Endothelial cell (in vitro differentiated cells): Measurements from ENCODE around the gene SYT10. TPM values are rescaled to one million over a fixed set of nuclear protein-coding genes. Genes with fewer than 3 reads are reported as not detected.
"Not testable (repeated sequence)": the region's sequence is repeated elsewhere in the genome, so short reads cannot be mapped to it uniquely, and the experiment has no call there.

Experiments
- DNase-seq: peaks from one replicate; pipeline ENCODE4 v3.0.0; 2021; ENCODE audit warnings: low spot score
- H3K27ac Mint-ChIP-seq: one replicate; pipeline ENCODE4 v1.8.0; 2021; ENCODE audit warnings: mixed read lengths, inconsistent platforms; ENCODE audit not compliant: unreplicated experiment
- H3K27me3 Mint-ChIP-seq: one replicate; pipeline ENCODE4 v1.8.0; 2021; ENCODE audit warnings: mild to moderate bottlenecking, moderate library complexity, mixed read lengths, inconsistent platforms; ENCODE audit not compliant: unreplicated experiment
- H3K36me3 Mint-ChIP-seq: one replicate; pipeline ENCODE4 v1.8.0; 2021; ENCODE audit warnings: mild to moderate bottlenecking, low read depth, mixed read lengths, inconsistent platforms; ENCODE audit not compliant: unreplicated experiment
- H3K4me1 Mint-ChIP-seq: one replicate; pipeline ENCODE4 v1.8.0; 2021; ENCODE audit warnings: mild to moderate bottlenecking, mixed read lengths, inconsistent platforms; ENCODE audit not compliant: unreplicated experiment
- H3K4me3 Mint-ChIP-seq: one replicate; pipeline ENCODE4 v1.8.0; 2021; ENCODE audit warnings: mild to moderate bottlenecking, mixed read lengths, inconsistent platforms; ENCODE audit not compliant: unreplicated experiment
- H3K9me3 Mint-ChIP-seq: one replicate; pipeline ENCODE4 v1.8.0; 2021; ENCODE audit warnings: mixed read lengths, inconsistent platforms; ENCODE audit not compliant: unreplicated experiment
- CTCF ChIP-seq: fragments of 200-600 bp; sonication (generic); IDR thresholded peaks from one replicate; pipeline ENCODE4 v1.5.0; 2021; ENCODE audit warnings: antibody characterized with exemption; ENCODE audit not compliant: unreplicated experiment
- total RNA-seq: library from RNA; stranded (reverse); fragmentation: NEBNext Ultra II Directional; extraction: Animal tissue kit (Norgen Biotek cat#: 25700); gene quantifications from one replicate; pipeline ENCODE4 v1.2.1, GENCODE V29; 2021; ENCODE audit not compliant: unreplicated experiment

The SYT10 gene
- total RNA-seq, 1 donor from 2014 or later = 0.10 TPM

DNA sequence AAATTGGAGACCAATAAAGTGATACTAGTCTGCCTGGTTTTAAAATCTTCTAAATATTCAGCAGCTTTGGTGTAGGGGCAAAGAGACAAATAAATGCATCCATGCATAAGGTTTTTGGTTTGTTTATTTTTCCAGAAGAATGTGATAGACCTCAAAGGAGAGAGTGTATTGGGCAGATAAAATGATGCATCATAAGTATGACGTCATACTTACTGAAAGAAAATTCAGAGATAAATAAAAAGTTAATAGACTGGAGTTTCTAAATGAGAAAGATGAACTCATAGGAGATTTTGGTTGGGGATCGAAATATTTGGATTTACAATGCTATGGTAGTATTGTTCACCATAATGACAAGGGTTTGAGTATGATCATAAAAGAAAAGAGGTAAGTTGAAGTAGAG, 10.2 kb downstream of the SYT10 start:
- peaks cover 12% of the 10 kb centered on the region for H3K4me1 Mint-ChIP-seq
- no peaks in the 10 kb centered on the region for H3K9me3 Mint-ChIP-seq
- H3K27me3 Mint-ChIP-seq = no peaks in the 10 kb centered on the region
- H3K36me3 Mint-ChIP-seq = no peaks in the 10 kb centered on the region
- no peak for TF ChIP-seq CTCF
- no peak overlapping the region for H3K4me3 Mint-ChIP-seq
- no peak overlapping the region for H3K27ac Mint-ChIP-seq
- DNase-seq = no peak

- DNase-seq = no peak
- no peaks in the 10 kb centered on the region for H3K9me3 Mint-ChIP-seq
- no peaks in the 10 kb centered on the region for H3K27me3 Mint-ChIP-seq
- H3K36me3 Mint-ChIP-seq = no peaks in the 10 kb centered on the region
- peaks cover 12% of the 10 kb centered on the region for H3K4me1 Mint-ChIP-seq
- no peak overlapping the region for H3K27ac Mint-ChIP-seq
- no peak for TF ChIP-seq CTCF
- H3K4me3 Mint-ChIP-seq = no peak overlapping the region
Measured at GRCh38 chr12:33427071-33427470, 12.5 kb downstream of the SYT10 start.

DNA sequence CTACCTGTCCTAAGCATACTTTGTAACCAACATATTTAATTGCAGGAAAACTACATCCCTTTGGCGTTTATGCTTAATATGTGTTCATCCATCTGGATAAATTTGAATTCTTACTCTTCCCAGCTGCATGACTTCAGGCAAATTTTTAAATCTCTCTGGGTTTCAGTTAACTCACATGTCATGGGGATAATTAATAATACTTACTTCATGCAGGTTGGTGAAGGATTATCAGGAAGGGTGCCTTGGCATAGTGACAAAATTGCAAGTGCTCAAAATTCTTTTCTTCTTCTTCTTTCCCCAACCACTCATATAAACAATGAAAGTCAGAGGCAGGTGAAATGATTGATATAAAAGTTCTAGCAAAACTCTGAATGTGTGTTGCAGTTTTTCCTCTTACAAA, 15.9 kb downstream of the SYT10 start:
- no peak for TF ChIP-seq CTCF
- DNase-seq = no peak
- H3K4me1 Mint-ChIP-seq = peaks cover 12% of the 10 kb centered on the region
- H3K4me3 Mint-ChIP-seq = no peak overlapping the region
- no peaks in the 10 kb centered on the region for H3K36me3 Mint-ChIP-seq
- H3K9me3 Mint-ChIP-seq = no peaks in the 10 kb centered on the region
- H3K27me3 Mint-ChIP-seq = peaks cover 2% of the 10 kb centered on the region
- no peak overlapping the region for H3K27ac Mint-ChIP-seq

- H3K36me3 Mint-ChIP-seq, H3K9me3 Mint-ChIP-seq, H3K27ac Mint-ChIP-seq, H3K27me3 Mint-ChIP-seq, H3K4me1 Mint-ChIP-seq, DNase-seq, H3K4me3 Mint-ChIP-seq: not testable (repeated sequence)
Measured at GRCh38 chr12:33412410-33412809, 27.2 kb downstream of the SYT10 start.

- Mint-ChIP-seq H3K4me1 (no peaks in the 10 kb centered on the region), H3K4me3 (no peak overlapping the region), H3K36me3 (no peaks in the 10 kb centered on the region), H3K27me3 (peaks cover 1% of the 10 kb centered on the region), H3K9me3 (no peaks in the 10 kb centered on the region), H3K27ac (no peak overlapping the region)
- no peak for DNase-seq
- TF ChIP-seq CTCF = no peak
Measured at GRCh38 chr12:33383503-33383902, 56.1 kb downstream of the SYT10 start.

DNA sequence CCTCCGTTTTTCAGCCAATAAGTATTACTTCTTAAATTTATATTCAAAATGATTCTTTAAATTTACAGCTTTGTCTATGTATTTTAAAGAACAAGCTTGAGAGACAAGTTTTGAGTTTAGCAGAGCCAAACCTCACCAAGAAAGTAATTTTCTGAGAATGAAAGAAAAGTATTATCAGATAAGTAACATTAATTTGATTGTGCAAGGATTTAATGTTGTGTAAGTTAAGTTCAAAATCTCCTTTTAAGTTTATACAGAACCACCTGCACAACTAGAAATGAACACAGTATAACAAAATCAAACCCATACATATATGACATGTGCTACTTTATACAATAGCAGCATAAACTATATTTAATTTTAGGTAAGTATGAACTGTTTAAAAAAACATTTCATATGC, 63.5 kb downstream of the SYT10 start:
- no peaks in the 10 kb centered on the region for H3K27me3 Mint-ChIP-seq
- H3K9me3 Mint-ChIP-seq = no peaks in the 10 kb centered on the region
- H3K27ac Mint-ChIP-seq = no peak overlapping the region
- DNase-seq = no peak
- H3K36me3 Mint-ChIP-seq = no peaks in the 10 kb centered on the region
- no peak for TF ChIP-seq CTCF
- no peaks in the 10 kb centered on the region for H3K4me1 Mint-ChIP-seq
- H3K4me3 Mint-ChIP-seq = no peak overlapping the region
